ENCODE data around the gene ZNRF1. TPM values are rescaled to one million over a fixed set of nuclear protein-coding genes. Genes with fewer than 3 reads are reported as not detected.

ZNRF1 gene
- total RNA-seq, 4 donors from 2014 or later: 14.1 to 37.4 (median 19.4) TPM

- peak overlapping the region; percentile 76 to 82 for H3K27ac ChIP-seq
- TF ChIP-seq, protein P1, sequence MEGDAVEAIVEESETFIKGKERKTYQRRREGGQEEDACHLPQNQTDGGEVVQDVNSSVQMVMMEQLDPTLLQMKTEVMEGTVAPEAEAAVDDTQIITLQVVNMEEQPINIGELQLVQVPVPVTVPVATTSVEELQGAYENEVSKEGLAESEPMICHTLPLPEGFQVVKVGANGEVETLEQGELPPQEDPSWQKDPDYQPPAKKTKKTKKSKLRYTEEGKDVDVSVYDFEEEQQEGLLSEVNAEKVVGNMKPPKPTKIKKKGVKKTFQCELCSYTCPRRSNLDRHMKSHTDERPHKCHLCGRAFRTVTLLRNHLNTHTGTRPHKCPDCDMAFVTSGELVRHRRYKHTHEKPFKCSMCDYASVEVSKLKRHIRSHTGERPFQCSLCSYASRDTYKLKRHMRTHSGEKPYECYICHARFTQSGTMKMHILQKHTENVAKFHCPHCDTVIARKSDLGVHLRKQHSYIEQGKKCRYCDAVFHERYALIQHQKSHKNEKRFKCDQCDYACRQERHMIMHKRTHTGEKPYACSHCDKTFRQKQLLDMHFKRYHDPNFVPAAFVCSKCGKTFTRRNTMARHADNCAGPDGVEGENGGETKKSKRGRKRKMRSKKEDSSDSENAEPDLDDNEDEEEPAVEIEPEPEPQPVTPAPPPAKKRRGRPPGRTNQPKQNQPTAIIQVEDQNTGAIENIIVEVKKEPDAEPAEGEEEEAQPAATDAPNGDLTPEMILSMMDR (IDR thresholded peaks at IDR 0.05): no peak
- TF ChIP-seq POLR2A (IDR thresholded peaks at IDR 0.05): no peak
- no peaks in the 10 kb centered on the region for H3K9me3 ChIP-seq
- intact Hi-C loops (cut with DNase I; ENCODE audit: low total_unique reads): no loop called here
- H3K36me3 ChIP-seq: no peaks in the 10 kb centered on the region
- H3K4me1 ChIP-seq: no peaks in the 10 kb centered on the region
- no peak for DNase-seq
- H3K4me3 ChIP-seq: no peak overlapping the region
- no peaks in the 10 kb centered on the region for H3K27me3 ChIP-seq
Observed at GRCh38 chr16:74991268-74991592, 7.6 kb upstream of the ZNRF1 start.

DNA sequence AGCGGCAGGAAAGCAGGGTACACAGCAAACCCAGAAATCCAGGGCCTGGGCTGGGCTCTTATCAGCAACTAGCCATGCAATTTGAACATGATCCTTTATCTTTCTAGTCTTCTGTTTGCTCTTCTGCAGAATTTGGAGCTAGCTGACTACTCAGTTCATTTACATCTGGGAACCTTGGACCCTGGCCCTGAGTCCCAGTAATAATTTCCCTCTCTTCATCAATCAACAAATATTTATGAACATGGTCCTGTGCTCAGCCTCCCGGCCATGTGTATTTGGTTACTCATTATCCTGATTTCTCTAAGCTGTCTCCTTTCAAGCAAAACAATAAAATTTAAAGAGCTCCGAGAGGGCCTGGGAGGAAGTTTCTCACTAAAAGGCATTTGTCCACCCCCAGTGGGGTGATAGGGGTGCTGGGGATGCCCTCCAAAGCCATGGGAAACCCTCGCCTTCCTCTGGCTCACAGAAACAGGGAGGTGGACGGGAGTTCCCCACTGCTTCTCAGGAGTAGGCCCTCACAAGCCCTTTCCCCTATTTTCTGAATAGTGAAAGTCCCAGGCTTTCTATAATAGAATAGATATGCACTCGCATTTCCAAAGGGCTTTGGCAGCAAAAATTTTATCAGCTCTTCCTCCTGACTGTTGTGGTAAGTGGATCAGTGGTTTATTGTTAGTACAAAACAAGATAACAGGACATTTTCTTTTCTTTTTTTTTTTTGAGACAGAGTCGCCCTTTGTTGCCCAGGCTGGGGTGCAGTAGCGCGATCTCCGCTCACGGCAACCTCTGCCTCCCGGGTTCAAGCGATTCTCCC lies 7.0 kb upstream of the ZNRF1 start:
- H3K27ac ChIP-seq: peak overlapping the region; percentile 76 to 82
- no peaks in the 10 kb centered on the region for H3K9me3 ChIP-seq
- H3K27me3 ChIP-seq: no peaks in the 10 kb centered on the region
- TF ChIP-seq, protein P1 (IDR thresholded peaks at IDR 0.05): no peak
- TF ChIP-seq POLR2A (IDR thresholded peaks at IDR 0.05): no peak
- no peaks in the 10 kb centered on the region for H3K36me3 ChIP-seq
- no peaks in the 10 kb centered on the region for H3K4me1 ChIP-seq
- H3K4me3 ChIP-seq: no peak overlapping the region
- intact Hi-C loops (cut with DNase I; ENCODE audit: low total_unique reads): no loop called here
- no peak for DNase-seq

- no peaks in the 10 kb centered on the region for H3K9me3 ChIP-seq
- H3K4me1 ChIP-seq: no peaks in the 10 kb centered on the region
- intact Hi-C loops (cut with DNase I; ENCODE audit: low total_unique reads): no loop called here
- no peak for TF ChIP-seq POLR2A (IDR thresholded peaks at IDR 0.05)
- TF ChIP-seq, protein P1 (IDR thresholded peaks at IDR 0.05): no peak
- H3K27ac ChIP-seq: no peak overlapping the region
- no peak overlapping the region for H3K4me3 ChIP-seq
- no peak for DNase-seq
- H3K27me3 ChIP-seq: no peaks in the 10 kb centered on the region
- no peaks in the 10 kb centered on the region for H3K36me3 ChIP-seq
Observed at GRCh38 chr16:74995986-74996385, 2.8 kb upstream of the ZNRF1 start.

DNA sequence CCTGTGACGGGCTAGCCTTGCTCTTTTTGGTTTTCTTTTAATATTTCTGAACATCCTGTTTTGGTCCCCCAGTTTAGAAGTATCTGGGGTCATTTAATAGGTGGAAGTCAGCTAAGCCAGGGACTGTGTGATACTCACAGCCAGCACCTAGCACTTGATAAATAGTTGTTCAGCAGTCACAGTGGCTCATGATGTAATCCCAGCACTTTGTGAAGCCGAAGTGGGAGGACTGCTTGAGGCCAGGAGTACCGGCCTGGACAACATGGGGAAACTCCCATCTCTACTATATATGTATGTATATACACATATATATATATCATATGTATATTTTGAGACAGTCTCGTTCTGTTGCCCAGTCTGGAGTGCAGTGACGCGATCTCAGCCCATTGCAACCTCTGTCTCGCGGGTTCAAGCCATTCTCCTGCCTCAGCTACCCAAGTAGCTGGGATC lies 1.8 kb upstream of the ZNRF1 start:
- DNase-seq: no peak
- no peaks in the 10 kb centered on the region for H3K27me3 ChIP-seq
- no peaks in the 10 kb centered on the region for H3K4me1 ChIP-seq
- no peaks in the 10 kb centered on the region for H3K36me3 ChIP-seq
- H3K4me3 ChIP-seq: no peak overlapping the region
- no peaks in the 10 kb centered on the region for H3K9me3 ChIP-seq
- intact Hi-C loops (cut with DNase I; ENCODE audit: low total_unique reads): no loop called here
- TF ChIP-seq, protein P1 (IDR thresholded peaks at IDR 0.05): no peak
- no peak for TF ChIP-seq POLR2A (IDR thresholded peaks at IDR 0.05)
- no peak overlapping the region for H3K27ac ChIP-seq

GRCh38 chr16:74999219-74999608 lies 390 bp downstream of the ZNRF1 start:
- Histone ChIP-seq H3K27ac (peak overlapping the region; percentile 74 to 89), H3K4me3 (peak overlapping the region; percentile 73 to 98), H3K36me3 (no peaks in the 10 kb centered on the region), H3K9me3 (no peaks in the 10 kb centered on the region), H3K4me1 (no peaks in the 10 kb centered on the region), H3K27me3 (no peaks in the 10 kb centered on the region)
- intact Hi-C loops (cut with DNase I; ENCODE audit: low total_unique reads): loop anchor here (2.0 kb wide), 1 partner anchor 112 kb away; no protein-coding TSS in a partner anchor
- TF ChIP-seq POLR2A (IDR thresholded peaks at IDR 0.05): no peak
- TF ChIP-seq, protein P1 (IDR thresholded peaks at IDR 0.05): no peak
- DNase-seq: peak in 1 of 2 donors; percentile 62
